ENCODE results near the gene ANKRD28.

DNA sequence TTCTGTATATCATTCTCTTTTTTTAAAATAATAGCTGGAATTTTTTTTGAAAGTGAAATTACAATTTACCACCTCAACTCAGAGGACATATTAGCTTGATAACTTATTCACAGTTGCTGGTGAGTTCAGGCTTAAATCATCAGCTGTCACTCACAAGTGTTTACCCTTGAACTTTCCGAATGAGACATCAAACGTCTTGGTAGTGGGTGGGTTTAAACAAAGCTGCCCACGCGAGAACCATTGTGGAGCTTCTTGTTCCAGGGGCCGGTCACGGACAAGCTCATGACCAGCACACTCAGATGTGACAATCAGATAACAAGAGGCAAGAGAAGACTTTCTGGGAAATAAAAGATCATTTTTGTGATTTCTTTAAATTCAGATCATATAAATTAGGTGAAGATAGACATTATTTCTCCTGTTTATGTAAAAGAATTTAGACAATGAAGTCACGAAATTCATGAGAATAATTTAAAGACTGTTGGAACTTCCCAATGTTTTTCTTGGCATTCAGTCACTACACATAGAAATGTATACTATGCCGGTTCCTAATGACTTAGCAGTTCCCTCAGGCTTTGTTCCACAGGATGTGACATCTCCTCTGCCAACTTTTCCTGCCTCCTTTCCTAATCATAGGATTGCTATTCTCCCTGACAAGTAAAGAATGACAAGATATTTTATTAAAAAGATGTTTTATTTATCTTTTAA lies 167.0 kb downstream of the ANKRD28 start:
- TF ChIP-seq, protein P1, sequence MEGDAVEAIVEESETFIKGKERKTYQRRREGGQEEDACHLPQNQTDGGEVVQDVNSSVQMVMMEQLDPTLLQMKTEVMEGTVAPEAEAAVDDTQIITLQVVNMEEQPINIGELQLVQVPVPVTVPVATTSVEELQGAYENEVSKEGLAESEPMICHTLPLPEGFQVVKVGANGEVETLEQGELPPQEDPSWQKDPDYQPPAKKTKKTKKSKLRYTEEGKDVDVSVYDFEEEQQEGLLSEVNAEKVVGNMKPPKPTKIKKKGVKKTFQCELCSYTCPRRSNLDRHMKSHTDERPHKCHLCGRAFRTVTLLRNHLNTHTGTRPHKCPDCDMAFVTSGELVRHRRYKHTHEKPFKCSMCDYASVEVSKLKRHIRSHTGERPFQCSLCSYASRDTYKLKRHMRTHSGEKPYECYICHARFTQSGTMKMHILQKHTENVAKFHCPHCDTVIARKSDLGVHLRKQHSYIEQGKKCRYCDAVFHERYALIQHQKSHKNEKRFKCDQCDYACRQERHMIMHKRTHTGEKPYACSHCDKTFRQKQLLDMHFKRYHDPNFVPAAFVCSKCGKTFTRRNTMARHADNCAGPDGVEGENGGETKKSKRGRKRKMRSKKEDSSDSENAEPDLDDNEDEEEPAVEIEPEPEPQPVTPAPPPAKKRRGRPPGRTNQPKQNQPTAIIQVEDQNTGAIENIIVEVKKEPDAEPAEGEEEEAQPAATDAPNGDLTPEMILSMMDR (IDR thresholded peaks at IDR 0.05 in 4 of 5, conservative IDR thresholded peaks at IDR 0.05 in 1 of 5), result no peak
- no peak for TF ChIP-seq POLR2A (IDR thresholded peaks at IDR 0.05)

Measured in gastrocnemius medialis (tissue), 4 donors.